Measurements from ENCODE around the gene INTS14. TPM values are rescaled to one million over a fixed set of nuclear protein-coding genes. Genes with fewer than 3 reads are reported as not detected.

The INTS14 gene
- 22.7 and 22.8 TPM in 2 replicates for total RNA-seq

DNA sequence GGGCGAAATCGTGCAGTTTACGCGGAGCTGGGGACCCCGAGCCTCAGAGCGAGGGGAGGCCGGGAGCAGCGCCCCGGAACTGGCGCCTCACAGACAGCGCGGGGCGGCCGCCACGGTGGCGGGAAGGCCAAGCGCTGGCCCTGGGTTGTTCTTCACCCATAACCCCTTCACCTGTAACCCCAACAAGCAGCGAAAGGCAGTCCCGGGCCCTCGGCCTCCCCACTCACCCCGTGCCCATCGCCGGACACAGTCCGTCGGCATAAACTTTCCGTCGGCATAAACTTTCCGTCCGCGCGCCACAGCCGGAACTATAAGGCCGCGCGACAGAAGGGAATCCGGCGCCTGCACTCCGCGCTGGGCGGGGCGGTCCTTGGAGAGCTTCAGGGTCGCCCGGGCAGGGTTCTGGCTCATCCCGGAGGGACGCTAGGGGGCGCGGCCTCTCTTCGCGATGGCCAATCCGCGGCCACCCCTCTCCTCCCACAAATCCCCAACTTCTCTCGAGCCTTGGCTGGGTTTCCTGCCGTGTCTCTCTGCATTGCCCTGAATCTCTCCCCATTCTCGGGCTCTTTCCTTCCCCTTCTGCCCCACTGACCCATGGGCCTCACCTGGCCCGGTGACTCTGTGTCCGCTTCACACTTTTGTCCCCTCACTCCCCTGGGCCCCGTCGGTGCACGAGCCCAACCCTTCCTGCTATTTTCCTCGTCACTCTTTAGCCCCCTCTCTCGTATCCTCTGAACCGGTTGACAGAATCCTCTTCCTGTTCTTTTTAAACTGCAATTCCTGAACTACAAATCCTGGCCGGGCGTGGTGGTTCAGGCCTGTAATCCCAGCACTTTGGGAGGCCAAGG, at the start of gene INTS14:
TSS of gene INTS14 (minus strand) at position 261 of the 848 bp plus-strand sequence. CDS start 3,751 bp downstream, outside the sequence.

DNA sequence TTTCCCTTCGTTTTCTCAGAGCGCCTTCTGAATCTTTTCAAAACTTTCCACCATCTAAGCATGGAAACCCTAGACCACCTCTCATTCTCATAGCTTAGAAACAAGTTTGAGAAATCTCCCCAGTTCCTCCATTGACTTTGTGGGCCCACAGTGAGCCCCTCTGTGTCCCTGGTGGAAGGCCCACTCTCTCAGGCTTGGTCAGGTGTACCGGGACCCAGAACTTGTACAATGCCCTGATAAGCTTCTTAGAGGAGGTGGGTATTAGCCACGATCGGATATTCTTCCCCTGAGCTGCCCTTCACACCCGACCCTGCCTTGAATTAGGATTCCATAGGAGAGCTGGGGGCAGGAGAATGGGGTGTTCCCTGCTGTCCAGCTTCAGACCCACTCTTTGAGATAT, 10.7 kb upstream of the INTS14 start, which contains the start of gene SLC24A1:
TSS of gene SLC24A1 (plus strand) at position 301 of the 400 bp plus-strand sequence. CDS start 2,143 bp downstream, outside the sequence.

DNA sequence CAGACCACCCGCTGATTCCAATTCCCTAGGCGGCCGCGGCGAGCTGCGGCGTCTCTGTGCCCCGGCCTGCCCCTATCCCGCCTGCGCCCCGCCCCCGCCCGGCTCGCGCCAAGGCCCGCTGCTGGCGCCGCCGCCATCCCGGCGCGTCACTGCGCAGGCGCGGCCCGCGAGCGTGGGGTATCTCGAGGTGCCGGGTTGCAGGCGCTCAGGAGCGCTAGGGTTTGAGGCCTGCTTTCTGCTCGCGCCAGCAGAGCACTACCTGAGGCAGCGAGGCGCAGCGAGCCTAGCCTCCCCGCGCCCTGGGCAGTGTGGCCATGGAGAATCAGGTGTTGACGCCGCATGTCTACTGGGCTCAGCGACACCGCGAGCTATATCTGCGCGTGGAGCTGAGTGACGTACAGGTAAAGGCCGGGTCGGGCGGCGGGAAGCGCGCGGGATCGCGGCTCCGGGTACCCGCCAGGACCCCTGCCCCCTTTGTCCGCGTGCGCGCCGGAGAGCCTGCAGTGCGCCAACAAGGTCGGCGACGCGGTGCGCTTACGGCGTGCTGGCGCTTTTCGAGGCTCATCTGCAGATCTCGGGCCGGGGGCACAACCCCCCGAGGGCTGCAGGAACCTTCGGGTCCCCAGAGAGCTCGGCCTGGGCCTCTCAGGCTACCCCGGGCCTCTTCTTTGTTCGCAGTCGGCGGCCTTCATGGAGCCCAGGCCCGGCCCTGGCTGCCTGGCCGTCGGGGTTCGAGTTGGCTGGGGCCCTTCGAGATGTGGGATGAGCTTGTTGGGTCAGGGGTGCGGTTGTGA, 80.4 kb downstream of the INTS14 start, which contains the start of gene HACD3:
TSS of gene HACD3 (plus strand) at position 146 of the 794 bp plus-strand sequence. CDS start at position 315, 169 bp downstream.

Other genes with a start within 250 kb of the INTS14 start
- gene IGDCC3, start 233.1 kb downstream of the INTS14 start, total RNA-seq = not detected in 2 replicates
- 0.63 and 5.8 TPM in 2 replicates for gene IGDCC4, start 188.2 kb downstream of the INTS14 start, total RNA-seq
- gene DPP8, start 93.4 kb downstream of the INTS14 start, total RNA-seq = 33.7 and 35.8 TPM in 2 replicates
- gene HACD3, start 80.7 kb downstream of the INTS14 start, total RNA-seq = 80.5 and 97.9 TPM in 2 replicates
- 3.5 and 4.1 TPM in 2 replicates for gene SLC24A1, start 10.8 kb upstream of the INTS14 start, total RNA-seq
- 10.7 and 17.7 TPM in 2 replicates for gene DENND4A, start 181.2 kb upstream of the INTS14 start, total RNA-seq